T-helper 2 cell treated with Interferon-gamma antibody and Interleukin-4, amounts not matched to agents 5 μg/mL and 100 μg/mL, for 36 hours (primary cell): ENCODE results near the gene LIN54.
"Not testable (repeated sequence)": the region's sequence is repeated elsewhere in the genome, so short reads cannot be mapped to it uniquely, and the experiment has no call there.

Source experiments
- DNase-seq: peaks from one replicate; pipeline ENCODE4 v3.0.0; 2021; ENCODE audit warnings: low spot score
- H3K27ac Mint-ChIP-seq: one replicate; pipeline ENCODE4 v1.8.0; 2021; ENCODE audit warnings: mild to moderate bottlenecking, mixed read lengths
- H3K27me3 Mint-ChIP-seq: one replicate; pipeline ENCODE4 v1.8.0; 2021; ENCODE audit warnings: low read depth, mixed read lengths
- H3K36me3 Mint-ChIP-seq: one replicate; pipeline ENCODE4 v1.8.0; 2021; ENCODE audit warnings: low read depth, mixed read lengths
- H3K4me1 Mint-ChIP-seq: one replicate; pipeline ENCODE4 v1.8.0; 2021; ENCODE audit warnings: low read depth, mixed read lengths
- H3K4me3 Mint-ChIP-seq: one replicate; pipeline ENCODE4 v1.8.0; 2022; ENCODE audit warnings: mild to moderate bottlenecking, moderate library complexity, mixed read lengths
- H3K9me3 Mint-ChIP-seq: one replicate; pipeline ENCODE4 v1.8.0; 2021; ENCODE audit warnings: mixed read lengths

LIN54 gene

DNA sequence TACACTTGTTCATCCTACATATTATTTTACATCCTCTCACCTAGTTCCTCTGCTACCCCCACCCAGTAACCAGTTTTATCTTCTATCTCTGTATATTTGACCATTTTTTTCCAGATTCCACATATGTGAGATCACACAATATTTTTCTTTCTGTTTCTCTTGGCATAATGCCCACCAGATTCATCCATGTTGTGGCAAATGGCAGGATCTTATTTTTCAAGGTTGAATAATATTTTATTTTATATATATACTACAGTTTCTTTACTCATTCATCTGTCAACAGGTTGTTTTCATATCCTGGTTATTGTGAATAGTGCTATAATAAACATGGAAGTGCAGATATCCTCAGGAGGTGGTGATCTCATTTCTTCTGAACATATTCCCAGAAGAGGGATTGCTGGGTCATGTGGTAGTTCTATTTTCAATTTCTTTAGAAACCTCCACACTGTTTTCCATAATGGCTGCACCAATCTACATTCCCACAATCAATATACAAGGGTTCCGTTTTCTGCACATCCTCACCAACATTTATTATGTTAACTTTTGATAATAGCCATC is 61.9 kb downstream of the LIN54 start:
- DNase-seq, result no peak

DNA sequence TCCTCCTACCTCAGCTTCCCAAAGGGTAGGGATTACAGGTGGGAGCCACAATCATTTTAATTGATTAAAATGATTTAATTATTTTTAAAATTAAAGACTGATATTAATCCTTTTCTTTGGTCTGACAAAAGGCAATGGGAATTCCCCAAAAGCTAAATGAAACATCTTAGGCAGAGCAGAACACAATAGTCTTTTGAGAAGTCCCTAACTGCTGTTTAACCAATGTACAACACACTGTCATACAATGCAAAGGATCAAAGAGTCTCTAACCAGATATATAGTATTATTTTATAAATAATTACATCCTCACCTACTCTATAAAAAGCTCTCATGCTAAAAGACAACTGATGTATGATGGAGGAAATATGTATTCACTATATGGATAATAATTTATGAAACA is 63.1 kb downstream of the LIN54 start:
- no peak overlapping the region for H3K4me3 Mint-ChIP-seq
- peaks cover 6% of the 10 kb centered on the region for H3K4me1 Mint-ChIP-seq

More for the DNA sequence above, 61.9 kb downstream of the LIN54 start:
- Mint-ChIP-seq H3K4me1 (peaks cover 5% of the 10 kb centered on the region), H3K27me3 (no peaks in the 10 kb centered on the region), H3K36me3 (peaks cover 31% of the 10 kb centered on the region), H3K9me3 (no peaks in the 10 kb centered on the region), H3K4me3 (no peak overlapping the region), H3K27ac (no peak overlapping the region)

DNA sequence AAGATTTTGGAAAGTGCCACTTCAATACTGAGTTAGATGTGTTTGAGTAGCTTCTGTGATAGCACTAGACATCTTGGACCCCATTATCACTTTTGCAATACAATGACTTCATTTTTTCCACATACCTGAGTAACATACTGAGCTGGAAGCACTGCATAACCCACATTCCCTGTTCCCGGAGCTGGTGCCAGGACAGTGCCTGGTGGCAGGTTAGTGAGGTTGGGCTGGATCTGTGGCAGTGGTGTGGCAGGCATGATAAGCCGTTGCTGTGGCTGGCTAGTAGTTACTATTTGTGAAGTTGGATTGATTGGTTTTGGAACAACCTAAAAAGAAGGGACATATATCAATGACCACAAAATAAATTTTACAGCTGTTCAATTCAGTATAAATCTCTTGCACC is 71.2 kb downstream of the LIN54 start:
- peaks cover 54% of the 10 kb centered on the region for H3K36me3 Mint-ChIP-seq
- no peak overlapping the region for H3K4me3 Mint-ChIP-seq
- no peaks in the 10 kb centered on the region for H3K27me3 Mint-ChIP-seq
- H3K4me1 Mint-ChIP-seq, result peaks cover 1% of the 10 kb centered on the region
- no peaks in the 10 kb centered on the region for H3K9me3 Mint-ChIP-seq
- no peak overlapping the region for H3K27ac Mint-ChIP-seq
- DNase-seq, result no peak

More for the DNA sequence above, 63.1 kb downstream of the LIN54 start:
- Mint-ChIP-seq H3K27me3 (no peaks in the 10 kb centered on the region), H3K9me3 (no peaks in the 10 kb centered on the region), H3K36me3 (peaks cover 37% of the 10 kb centered on the region), H3K27ac (no peak overlapping the region)
- no peak for DNase-seq

DNA sequence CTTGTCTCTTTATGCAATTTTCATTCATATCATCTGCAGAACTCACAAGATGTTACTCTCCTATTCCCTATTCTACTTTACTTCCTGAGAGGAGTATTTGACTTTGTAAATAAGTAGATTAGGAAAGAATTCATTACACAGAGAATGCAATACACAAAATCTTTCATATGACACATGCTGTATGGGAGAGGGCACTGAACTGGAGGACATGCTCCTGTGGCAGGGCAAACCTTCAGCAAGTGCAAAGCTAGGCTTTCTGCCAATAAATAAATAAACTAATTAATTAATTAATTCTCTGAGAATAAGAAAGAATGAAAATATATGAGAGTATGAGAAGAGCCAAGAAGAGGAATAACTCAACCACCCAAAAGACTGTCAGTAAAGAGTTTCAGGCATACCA is 76.2 kb downstream of the LIN54 start:
- Mint-ChIP-seq H3K27me3 (no peaks in the 10 kb centered on the region), H3K27ac (no peak overlapping the region), H3K36me3 (peaks cover 52% of the 10 kb centered on the region), H3K9me3 (no peaks in the 10 kb centered on the region), H3K4me1 (no peaks in the 10 kb centered on the region), H3K4me3 (no peak overlapping the region)
- DNase-seq, result no peak

DNA sequence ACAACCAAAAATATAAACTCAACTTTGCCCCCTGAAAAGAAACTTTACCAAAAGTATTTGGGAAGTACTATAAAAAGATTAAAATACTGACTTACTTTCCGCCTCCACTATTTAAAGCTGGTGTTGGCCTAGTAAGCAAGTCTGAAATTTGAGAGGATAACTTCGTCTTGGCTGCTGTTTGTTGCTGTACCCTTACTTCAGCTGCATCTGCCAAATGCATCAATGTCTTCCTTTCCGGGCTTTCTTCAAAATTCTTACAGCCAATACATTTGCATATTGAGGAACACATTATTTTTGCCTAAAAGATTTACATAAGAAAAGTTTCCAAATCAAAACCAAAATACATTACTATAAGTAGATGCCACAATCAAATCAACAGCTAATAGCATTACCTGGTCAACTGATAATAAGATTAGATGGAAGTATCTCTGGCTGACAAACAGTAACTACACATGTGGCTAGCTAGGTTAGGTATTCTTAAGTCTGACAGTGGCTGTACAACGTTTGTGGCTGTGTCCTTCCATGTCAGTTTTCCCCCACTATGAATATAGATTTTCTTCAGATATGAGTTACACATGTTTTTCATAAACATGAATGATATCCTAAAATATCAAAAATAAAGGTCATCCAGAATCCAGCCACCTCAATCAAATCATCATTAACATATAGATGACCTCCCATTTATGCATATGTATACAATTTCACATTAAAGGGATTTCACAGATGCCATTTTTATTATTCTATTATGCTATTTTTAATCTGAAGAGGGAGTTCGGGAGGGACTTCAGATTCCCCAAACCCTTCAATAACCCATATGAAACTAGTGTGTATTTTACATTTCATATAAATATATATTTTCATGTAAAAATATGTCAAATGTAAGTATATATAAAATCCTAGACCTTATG is 79.5 kb downstream of the LIN54 start:
- Mint-ChIP-seq H3K36me3 (peaks cover 43% of the 10 kb centered on the region), H3K4me3 (no peak overlapping the region)

DNA sequence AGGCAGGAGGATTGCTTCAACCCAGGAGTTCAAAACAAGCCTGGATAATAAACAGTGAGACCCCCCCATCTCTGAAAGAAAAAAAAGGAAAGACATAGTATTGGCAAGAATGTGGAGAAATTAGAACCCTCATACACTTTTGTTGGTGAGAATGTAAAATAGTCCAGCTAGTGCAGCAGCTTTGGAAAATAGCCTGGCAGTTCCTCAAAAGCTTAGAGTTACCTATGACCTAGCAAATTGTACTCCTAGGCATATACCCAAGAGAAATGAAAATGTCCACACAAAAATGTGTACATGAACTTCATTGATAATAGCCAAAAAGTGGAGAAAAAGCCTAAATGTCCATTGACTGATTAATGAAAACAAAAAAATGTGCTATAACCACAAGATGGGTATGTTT is 88.8 kb downstream of the LIN54 start:
- Mint-ChIP-seq H3K4me3 (no peak overlapping the region), H3K27me3 (no peaks in the 10 kb centered on the region), H3K36me3 (peaks cover 13% of the 10 kb centered on the region), H3K27ac (no peak overlapping the region), H3K4me1 (no peaks in the 10 kb centered on the region), H3K9me3 (no peaks in the 10 kb centered on the region)
- no peak for DNase-seq

More for the DNA sequence above, 79.5 kb downstream of the LIN54 start:
- Mint-ChIP-seq H3K9me3 (no peaks in the 10 kb centered on the region), H3K27ac (no peak overlapping the region), H3K27me3 (no peaks in the 10 kb centered on the region), H3K4me1 (no peaks in the 10 kb centered on the region)
- DNase-seq, result no peak

DNA sequence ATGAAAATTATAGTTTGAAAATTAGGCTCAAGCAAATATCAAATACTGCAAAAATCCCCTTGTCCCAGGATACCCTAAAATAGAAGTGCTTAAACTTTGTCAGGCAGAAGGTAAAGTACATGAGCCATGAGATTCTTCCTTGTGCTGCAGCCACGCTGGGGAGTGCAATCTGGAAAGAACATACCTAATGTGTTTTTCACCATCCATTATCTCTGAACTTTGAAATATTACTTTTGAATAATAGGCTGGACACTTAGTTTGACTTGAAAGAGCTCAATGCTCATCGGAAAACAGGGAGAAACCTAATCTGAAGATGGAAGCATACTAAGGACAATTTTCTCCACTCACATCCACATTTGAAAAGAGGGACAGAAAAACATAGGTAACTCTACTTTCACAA is 91.2 kb downstream of the LIN54 start:
- H3K4me3 Mint-ChIP-seq, result no peak overlapping the region
- no peak for DNase-seq
- peaks cover 11% of the 10 kb centered on the region for H3K36me3 Mint-ChIP-seq
- no peaks in the 10 kb centered on the region for H3K9me3 Mint-ChIP-seq
- H3K27me3 Mint-ChIP-seq, result no peaks in the 10 kb centered on the region
- no peaks in the 10 kb centered on the region for H3K4me1 Mint-ChIP-seq
- H3K27ac Mint-ChIP-seq, result no peak overlapping the region

DNA sequence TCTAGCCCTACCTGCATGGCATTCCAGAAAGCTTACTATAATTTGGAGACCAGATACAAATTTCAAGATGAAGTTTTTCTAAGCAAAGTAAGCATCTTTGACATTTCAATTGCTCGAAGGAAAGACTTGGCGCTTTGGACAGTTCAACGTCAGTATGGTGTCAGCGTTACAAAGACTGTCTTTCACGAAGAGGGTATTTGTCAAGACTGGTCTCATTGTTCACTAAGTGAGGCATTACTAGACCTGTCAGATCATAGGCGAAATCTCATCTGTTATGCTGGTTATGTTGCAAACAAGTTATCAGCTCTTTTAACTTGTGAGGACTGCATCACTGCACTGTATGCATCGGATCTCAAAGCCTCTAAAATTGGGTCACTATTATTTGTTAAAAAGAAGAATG is 92.5 kb downstream of the LIN54 start:
- no peaks in the 10 kb centered on the region for H3K9me3 Mint-ChIP-seq
- H3K27ac Mint-ChIP-seq, result no peak overlapping the region
- no peak for DNase-seq
- no peaks in the 10 kb centered on the region for H3K4me1 Mint-ChIP-seq
- no peak overlapping the region for H3K4me3 Mint-ChIP-seq
- no peaks in the 10 kb centered on the region for H3K27me3 Mint-ChIP-seq
- H3K36me3 Mint-ChIP-seq, result peaks cover 8% of the 10 kb centered on the region

DNA sequence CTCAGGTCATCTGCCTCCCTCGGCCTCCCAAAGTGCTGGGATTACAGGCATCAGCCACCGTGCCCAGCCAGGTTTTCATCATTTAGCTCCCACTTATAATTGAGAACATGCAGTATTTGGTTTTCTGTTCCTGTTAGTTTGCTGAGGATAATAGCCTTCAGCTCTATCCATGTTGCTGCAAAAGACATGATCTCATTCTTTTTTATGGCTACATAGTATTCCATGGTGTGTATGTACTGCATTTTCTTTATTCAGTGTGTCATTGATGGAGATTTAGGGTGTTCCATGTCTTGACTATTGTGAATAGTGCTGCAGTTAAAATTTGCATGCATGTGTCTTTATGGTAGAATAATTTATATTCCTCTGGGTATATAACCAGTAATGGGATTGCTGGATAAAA is 96.7 kb downstream of the LIN54 start:
- not testable (repeated sequence) for H3K36me3 Mint-ChIP-seq, H3K4me3 Mint-ChIP-seq, DNase-seq, H3K27me3 Mint-ChIP-seq, H3K9me3 Mint-ChIP-seq, H3K27ac Mint-ChIP-seq, H3K4me1 Mint-ChIP-seq

DNA sequence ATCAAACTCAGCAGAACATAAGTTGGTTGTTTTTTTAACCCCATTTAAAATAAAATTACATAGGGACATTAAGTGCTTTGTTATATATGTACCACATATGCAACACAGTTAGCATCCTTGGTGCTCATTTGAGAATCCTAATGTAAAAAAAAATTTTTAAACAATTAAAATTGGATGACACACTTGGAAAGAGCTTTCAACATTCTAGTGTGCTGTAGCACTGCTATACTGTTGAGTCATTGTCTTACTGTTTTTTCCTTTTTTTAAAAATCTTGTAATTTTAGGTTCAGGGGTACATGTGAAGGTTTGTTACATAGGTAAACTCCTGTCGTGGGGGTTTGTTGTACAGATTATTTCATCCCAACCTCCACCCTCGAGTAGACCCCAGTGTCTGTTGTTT is 97.3 kb downstream of the LIN54 start:
- H3K4me1 Mint-ChIP-seq, result no peaks in the 10 kb centered on the region
- H3K9me3 Mint-ChIP-seq, result no peaks in the 10 kb centered on the region
- DNase-seq, result no peak
- no peaks in the 10 kb centered on the region for H3K27me3 Mint-ChIP-seq
- H3K4me3 Mint-ChIP-seq, result no peak overlapping the region
- H3K27ac Mint-ChIP-seq, result no peak overlapping the region
- H3K36me3 Mint-ChIP-seq, result peaks cover 10% of the 10 kb centered on the region

DNA sequence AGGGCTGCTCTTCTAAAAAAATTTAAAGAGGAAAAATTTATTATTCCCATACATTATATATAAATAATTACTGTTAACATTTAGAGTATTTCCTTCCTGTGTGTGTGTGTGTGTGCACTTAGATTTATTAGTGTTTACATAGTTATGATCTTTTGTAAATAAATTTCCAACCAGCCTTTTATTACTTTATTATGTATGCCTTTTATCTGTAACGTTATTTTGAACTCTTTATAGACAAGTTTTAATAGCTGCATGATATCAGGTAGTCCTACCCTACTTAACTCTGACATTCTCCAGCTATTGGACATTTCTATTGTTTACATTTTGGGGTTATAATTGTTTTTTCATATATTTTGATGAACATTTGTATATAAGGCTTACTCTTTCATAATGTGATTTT is 101.3 kb downstream of the LIN54 start:
- no peak for DNase-seq
- no peak overlapping the region for H3K4me3 Mint-ChIP-seq
- peaks cover 13% of the 10 kb centered on the region for H3K4me1 Mint-ChIP-seq

DNA sequence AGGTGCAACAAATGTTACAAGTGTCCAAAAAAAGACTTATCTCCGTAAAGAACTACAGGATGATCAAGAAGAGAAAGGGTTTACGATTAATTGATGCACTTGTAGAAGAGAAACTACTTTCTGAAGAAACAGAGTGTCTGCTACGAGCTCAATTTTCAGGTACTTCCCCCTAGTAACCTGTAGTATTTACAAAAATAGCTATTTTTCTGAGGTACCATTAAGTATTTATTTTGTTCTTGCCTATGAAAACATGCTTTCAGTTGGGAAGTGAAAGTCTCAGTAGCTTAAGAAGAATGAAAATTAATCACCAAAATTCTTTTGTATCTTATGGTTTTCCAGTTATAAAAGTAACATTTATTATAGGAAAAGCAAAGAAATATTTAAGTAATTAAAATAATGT is 104.2 kb downstream of the LIN54 start:
- Mint-ChIP-seq H3K4me3 (no peak overlapping the region), H3K4me1 (peaks cover 22% of the 10 kb centered on the region), H3K9me3 (no peaks in the 10 kb centered on the region), H3K27ac (no peak overlapping the region), H3K27me3 (peaks cover 3% of the 10 kb centered on the region), H3K36me3 (peaks cover 5% of the 10 kb centered on the region)
- no peak for DNase-seq

More for the DNA sequence above, 101.3 kb downstream of the LIN54 start:
- Mint-ChIP-seq H3K36me3 (peaks cover 5% of the 10 kb centered on the region), H3K9me3 (no peaks in the 10 kb centered on the region), H3K27ac (no peak overlapping the region), H3K27me3 (peaks cover 3% of the 10 kb centered on the region)

DNA sequence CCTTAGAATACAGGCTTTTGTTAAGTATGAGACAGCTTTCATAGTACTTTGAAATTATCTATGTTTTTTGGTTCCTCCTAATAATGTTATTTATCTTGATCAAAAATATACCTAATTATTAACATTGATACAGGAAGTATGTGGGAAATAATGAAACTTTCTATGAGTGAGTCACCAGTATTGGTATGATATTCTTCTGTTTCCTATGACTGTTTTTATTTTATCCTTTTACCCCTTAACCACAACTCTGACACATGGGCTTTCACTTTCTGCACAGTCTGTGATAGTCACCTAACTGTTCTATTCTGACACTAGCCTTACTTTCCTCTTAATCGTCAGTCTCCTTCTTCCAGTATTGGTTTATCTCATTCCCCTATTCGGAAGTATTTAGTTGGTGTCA is 105.4 kb downstream of the LIN54 start:
- H3K4me1 Mint-ChIP-seq, result peaks cover 22% of the 10 kb centered on the region
- peaks cover 1% of the 10 kb centered on the region for H3K36me3 Mint-ChIP-seq
- DNase-seq, result peak; percentile 67
- H3K4me3 Mint-ChIP-seq, result peak overlapping the region; percentile 51
- no peaks in the 10 kb centered on the region for H3K9me3 Mint-ChIP-seq
- H3K27me3 Mint-ChIP-seq, result peaks cover 3% of the 10 kb centered on the region
- H3K27ac Mint-ChIP-seq, result peak overlapping the region; percentile 43

DNA sequence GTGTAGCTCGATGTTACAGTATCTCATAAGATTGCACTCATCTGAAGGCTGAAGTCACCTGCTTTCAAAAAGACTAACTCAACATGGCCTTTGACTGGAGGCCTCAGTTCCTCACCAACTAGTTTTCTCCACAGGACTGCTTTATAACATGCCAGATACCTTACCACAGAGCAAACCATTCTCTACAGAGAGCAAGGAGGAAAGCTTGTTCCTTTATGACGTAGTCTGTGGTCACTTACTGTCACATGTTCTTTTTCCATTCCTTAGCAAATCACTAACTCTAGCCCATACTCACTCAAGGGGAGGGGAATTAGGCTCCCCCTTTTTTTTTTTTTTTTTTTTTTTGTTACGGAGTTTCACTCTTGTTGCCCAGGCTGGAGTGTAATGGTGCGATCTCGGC is 106.9 kb downstream of the LIN54 start:
- DNase-seq, result peak; percentile 67
- H3K27ac Mint-ChIP-seq, result peak overlapping the region; percentile 63
- no peaks in the 10 kb centered on the region for H3K9me3 Mint-ChIP-seq
- peaks cover 26% of the 10 kb centered on the region for H3K4me1 Mint-ChIP-seq
- peaks cover 6% of the 10 kb centered on the region for H3K36me3 Mint-ChIP-seq
- H3K27me3 Mint-ChIP-seq, result peaks cover 3% of the 10 kb centered on the region
- H3K4me3 Mint-ChIP-seq, result peak overlapping the region; percentile 45
